ENCODE measurements around the gene KDM6A.

- TF ChIP-seq SMARCE1 (IDR thresholded peaks at IDR 0.05; ENCODE audit: borderline replicate concordance) (no peak), CTCF (CRISPR knock-in tag; IDR thresholded peaks at IDR 0.05) (no peak), EP300 (IDR thresholded peaks at IDR 0.05; ENCODE audit: low read depth in 2 of 2, low read length in 2 of 2) (no peak), EP300 (CRISPR knock-in tag; IDR thresholded peaks at IDR 0.05; ENCODE audit: borderline replicate concordance) (no peak), ZNF850 (CRISPR knock-in tag; conservative IDR thresholded peaks at IDR 0.05) (no peak)
These were observed 76.1 kb downstream of the KDM6A start for GRCh38 chrX:44949125-44949524.
